ENCODE data around the gene ALG8.
A peak's percentile ranks its signal among the peaks of the same experiment; 100 is the strongest.
"Not testable (repeated sequence)": the region's sequence is repeated elsewhere in the genome, so short reads cannot be mapped to it uniquely, and the experiment has no call there.

The ALG8 gene

GRCh38 chr11:78110351-78110750, 29.1 kb downstream of the ALG8 start:
- no peak for TF ChIP-seq JUND (IDR thresholded peaks at IDR 0.05; ENCODE audit: low read depth)
- DNase-seq (ENCODE audit: low read depth in 1 of 2, low spot score in 1 of 2), result no peak
- in situ Hi-C loops (cut with HindIII; ENCODE audit: low pct_unique_long_range_greater_than_20kb, low sequenced_read_pairs), result no loop called here

DNA sequence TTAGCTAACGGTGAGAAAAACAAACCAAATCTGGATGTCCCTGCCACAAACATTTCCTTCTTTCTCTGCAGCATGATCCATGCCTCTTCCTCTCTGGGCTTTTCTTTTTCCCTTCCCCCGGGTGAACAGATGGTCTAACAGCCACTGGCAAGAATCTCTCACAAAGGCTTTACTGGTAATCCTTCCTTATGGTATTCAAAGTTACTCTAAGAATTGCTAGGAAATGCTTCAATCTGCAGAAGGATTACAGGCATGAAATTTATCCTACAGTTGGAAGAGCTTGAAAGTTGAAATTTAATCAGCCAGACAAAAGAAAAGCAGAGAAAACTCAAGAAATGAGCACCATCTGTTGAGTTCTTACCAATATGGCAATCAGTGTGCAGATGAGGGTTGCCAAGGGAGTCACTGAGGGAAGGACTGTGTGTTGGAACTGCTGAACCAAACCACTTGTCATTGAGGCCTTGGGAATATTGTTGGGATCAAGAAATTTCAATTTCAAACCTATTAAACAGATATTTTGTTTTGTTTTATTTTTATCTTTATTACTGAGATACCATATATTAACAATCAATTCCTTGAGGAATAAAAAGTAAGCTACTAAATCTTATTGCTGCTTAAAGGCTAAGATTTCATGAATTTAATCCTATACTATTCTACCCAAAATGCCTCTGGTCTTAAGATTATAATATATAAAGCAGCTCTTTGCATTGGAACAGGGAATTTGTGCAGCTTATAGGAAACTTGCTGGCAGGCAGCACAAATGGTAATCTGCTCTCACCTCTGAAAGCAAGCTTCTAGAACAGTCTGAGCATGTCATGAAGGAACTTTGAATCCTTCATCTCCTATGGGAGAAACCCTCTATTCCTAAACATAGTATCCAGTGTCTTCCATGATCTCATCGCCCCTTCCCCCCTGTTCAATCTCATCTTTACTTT, 30.1 kb downstream of the ALG8 start:
- TF ChIP-seq JUND (IDR thresholded peaks at IDR 0.05; ENCODE audit: low read depth), result no peak
- no peak for DNase-seq (ENCODE audit: low read depth in 1 of 2, low spot score in 1 of 2)
- in situ Hi-C loops (cut with HindIII; ENCODE audit: low pct_unique_long_range_greater_than_20kb, low sequenced_read_pairs), result no loop called here

DNA sequence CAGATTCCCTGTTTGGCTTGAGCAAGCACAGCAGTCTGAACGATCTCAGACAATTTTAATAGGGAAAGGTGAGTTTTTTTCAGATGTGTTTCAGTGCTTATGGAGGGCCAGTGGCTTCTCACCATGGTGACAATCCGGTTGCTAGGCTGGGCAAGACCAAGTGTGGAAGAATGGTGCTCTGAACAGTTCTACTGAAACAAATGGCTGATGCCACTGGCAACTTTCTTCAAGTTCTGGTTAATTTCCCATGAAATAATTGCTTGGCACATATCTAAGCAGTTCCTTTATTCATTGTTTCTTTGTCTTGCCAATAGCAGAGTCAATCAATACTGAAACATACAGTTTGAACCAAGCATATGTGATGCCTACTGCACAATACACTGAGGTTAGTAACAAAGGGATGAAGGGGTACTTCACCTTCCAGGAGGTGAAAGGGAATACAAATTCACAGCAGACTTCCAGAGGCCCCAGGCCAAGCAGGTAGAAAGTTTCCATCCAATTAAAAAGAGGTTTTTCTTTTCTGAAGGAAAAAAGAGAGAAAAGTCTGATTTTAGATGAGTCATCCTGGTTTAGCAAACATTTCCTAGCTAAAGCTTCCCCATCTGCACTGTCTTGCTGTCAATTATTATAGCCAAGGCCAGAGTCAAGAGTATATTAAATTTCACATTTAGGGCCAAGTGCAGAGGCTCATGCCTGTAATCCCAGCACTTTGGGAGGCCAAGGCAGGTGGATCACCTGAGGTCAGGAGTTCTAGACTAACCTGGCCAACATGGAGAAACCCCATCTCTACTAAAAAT, 38.6 kb downstream of the ALG8 start:
- no peak for DNase-seq (ENCODE audit: low read depth in 1 of 2, low spot score in 1 of 2)
- in situ Hi-C loops (cut with HindIII; ENCODE audit: low pct_unique_long_range_greater_than_20kb, low sequenced_read_pairs), result no loop called here
- TF ChIP-seq JUND (IDR thresholded peaks at IDR 0.05; ENCODE audit: low read depth), result no peak

DNA sequence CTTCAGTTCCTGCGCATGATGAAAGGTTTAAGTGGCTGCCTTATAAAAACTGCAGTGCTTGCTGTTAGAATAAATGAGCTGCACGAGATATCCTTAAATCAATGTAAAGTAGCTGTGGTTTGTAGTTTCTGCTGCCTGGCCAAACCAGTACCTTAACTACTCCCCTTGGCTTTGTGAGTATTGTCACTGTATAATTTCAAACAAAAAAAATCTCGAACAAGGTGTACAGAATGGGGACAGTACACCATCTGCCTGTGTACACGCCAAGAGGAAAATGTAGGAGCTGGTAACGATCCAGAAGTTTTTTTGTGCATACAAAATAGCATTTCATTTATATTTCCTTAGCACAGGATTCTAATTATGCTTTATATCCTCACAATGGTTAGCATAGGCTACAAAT, 39.2 kb downstream of the ALG8 start:
- no peak for TF ChIP-seq JUND (IDR thresholded peaks at IDR 0.05; ENCODE audit: low read depth)
- peak in 1 of 2 experiments; percentile 14 for DNase-seq (ENCODE audit: low read depth in 1 of 2, low spot score in 1 of 2)
- in situ Hi-C loops (cut with HindIII; ENCODE audit: low pct_unique_long_range_greater_than_20kb, low sequenced_read_pairs), result no loop called here

DNA sequence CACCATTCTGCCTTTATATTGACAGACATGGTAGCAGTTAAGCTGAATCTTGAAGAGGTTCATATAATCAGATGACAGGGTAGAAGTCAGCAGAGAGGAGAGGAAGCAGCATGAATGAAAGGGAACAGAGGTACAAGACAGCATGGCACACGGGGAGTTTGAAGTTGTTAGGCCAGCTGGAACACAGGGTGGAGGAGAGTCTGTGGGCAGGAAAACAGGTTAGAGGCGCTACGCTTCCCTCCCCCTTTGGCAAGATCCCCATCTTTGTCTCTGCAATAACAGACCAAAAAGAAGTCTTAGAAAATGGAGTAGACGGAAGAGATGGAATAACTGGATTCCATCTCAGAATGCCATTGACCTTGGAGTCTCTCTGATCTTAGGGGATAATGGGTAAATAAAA, 39.8 kb downstream of the ALG8 start:
- in situ Hi-C loops (cut with HindIII; ENCODE audit: low pct_unique_long_range_greater_than_20kb, low sequenced_read_pairs), result no loop called here
- no peak for TF ChIP-seq JUND (IDR thresholded peaks at IDR 0.05; ENCODE audit: low read depth)
- peak in 1 of 2 experiments; percentile 36 for DNase-seq (ENCODE audit: low read depth in 1 of 2, low spot score in 1 of 2)

- no peak for DNase-seq (ENCODE audit: low read depth in 1 of 2, low spot score in 1 of 2)
- no peak for TF ChIP-seq JUND (IDR thresholded peaks at IDR 0.05; ENCODE audit: low read depth)
- in situ Hi-C loops (cut with HindIII; ENCODE audit: low pct_unique_long_range_greater_than_20kb, low sequenced_read_pairs), result no loop called here
Observed at GRCh38 chr11:78097666-78098385, 41.6 kb downstream of the ALG8 start.

DNA sequence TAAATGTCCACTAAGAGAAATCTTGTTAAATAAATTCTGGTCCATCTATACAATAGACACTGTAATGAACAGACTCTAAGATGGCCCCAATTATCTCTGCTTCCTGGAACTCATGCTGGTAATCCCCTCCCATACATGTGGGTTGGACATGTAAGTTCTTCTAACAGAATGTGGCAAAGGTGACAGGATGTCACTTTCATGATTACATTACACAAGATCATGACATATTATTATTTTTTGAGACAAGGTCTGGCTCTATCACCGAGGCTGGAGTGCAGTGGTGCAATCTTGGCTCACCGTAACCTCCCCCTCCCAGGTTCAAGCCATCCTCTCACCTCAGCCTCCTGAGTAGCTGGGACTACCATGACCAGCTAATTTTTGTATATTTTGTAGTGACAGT, 45.2 kb downstream of the ALG8 start:
- no peak for TF ChIP-seq JUND (IDR thresholded peaks at IDR 0.05; ENCODE audit: low read depth)
- in situ Hi-C loops (cut with HindIII; ENCODE audit: low pct_unique_long_range_greater_than_20kb, low sequenced_read_pairs), result no loop called here
- DNase-seq (ENCODE audit: low read depth in 1 of 2, low spot score in 1 of 2), result no peak

- in situ Hi-C loops (cut with HindIII; ENCODE audit: low pct_unique_long_range_greater_than_20kb, low sequenced_read_pairs); DNase-seq (ENCODE audit: low read depth in 1 of 2, low spot score in 1 of 2): not testable (repeated sequence)
Observed at GRCh38 chr11:78086521-78087074, 52.8 kb downstream of the ALG8 start.

DNA sequence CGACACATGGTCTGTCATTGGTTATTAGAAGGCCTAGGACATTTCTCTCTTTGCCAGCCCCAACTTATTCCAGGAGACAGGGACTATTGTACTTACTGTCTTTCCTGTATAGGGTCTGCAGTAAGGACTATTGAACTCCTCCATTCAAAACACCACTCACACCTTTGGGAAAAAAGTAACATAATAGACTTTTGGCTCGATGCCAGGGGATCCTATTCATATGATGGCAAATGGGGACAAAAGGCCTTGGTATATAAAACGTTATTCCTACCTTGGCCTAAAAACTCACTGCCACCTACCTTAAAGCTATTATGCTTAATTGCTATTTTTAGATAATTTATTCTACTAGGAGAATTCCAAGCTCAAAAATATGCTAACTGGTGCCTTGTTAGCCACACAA, 53.5 kb downstream of the ALG8 start:
- no peak for DNase-seq (ENCODE audit: low read depth in 1 of 2, low spot score in 1 of 2)
- TF ChIP-seq JUND (IDR thresholded peaks at IDR 0.05; ENCODE audit: low read depth), result no peak
- in situ Hi-C loops (cut with HindIII; ENCODE audit: low pct_unique_long_range_greater_than_20kb, low sequenced_read_pairs), result no loop called here

DNA sequence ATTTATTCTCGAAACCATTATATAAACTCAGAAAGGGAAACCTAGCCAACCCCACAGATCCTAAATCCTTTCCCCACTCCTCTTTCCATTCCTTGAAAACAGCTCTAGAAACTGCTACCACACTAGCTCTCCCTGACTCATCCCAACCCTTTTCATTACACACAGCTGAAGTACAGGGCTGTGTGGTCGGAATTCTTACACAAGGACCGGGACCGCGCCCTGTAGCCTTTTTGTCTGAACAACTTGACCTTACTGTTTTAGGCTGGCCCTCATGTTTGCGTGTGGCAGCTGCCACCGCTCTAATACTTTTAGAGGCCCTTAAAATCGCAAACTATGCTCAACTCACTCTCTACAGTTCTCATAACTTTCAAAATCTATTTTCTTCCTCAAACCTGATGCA, 54.9 kb downstream of the ALG8 start:
- DNase-seq (ENCODE audit: low read depth in 1 of 2, low spot score in 1 of 2); in situ Hi-C loops (cut with HindIII; ENCODE audit: low pct_unique_long_range_greater_than_20kb, low sequenced_read_pairs): not testable (repeated sequence)

- in situ Hi-C loops (cut with HindIII; ENCODE audit: low pct_unique_long_range_greater_than_20kb, low sequenced_read_pairs), result no loop called here
- no peak for DNase-seq (ENCODE audit: low read depth in 1 of 2, low spot score in 1 of 2)
- no peak for TF ChIP-seq JUND (IDR thresholded peaks at IDR 0.05; ENCODE audit: low read depth)
Observed at GRCh38 chr11:78083021-78083420, 56.4 kb downstream of the ALG8 start.

DNA sequence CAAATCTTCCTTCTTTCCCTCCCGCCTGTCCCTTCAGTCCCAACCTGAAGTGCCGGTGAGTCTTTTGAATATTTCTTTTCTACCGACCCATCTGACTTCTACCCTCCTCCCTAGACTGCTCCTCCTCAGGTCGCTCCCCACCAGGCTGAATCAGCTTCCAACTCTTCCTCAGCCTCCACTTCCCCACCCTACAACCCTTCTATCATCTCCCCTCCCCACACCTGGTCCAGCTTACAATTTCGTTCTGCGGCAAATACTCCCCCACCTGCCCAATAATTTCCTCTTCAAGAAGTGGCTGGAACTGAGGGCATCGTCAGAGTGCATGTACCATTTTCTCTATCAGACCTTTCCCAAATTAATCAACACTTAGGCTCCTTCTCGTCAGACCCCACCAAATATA, 57.3 kb downstream of the ALG8 start:
- no peak for DNase-seq (ENCODE audit: low read depth in 1 of 2, low spot score in 1 of 2)
- in situ Hi-C loops (cut with HindIII; ENCODE audit: low pct_unique_long_range_greater_than_20kb, low sequenced_read_pairs), result no loop called here
- TF ChIP-seq JUND (IDR thresholded peaks at IDR 0.05; ENCODE audit: low read depth), result no peak
